ENCODE measurements around the gene EEA1.
"Not testable (repeated sequence)": the region's sequence is repeated elsewhere in the genome, so short reads cannot be mapped to it uniquely, and the experiment has no call there.

EEA1 gene

GRCh38 chr12:92968176-92968813 lies 39.2 kb upstream of the EEA1 start:
- in situ Hi-C loops (cut with MboI; ENCODE audit: low pct_unique_long_range_greater_than_20kb, low sequenced_read_pairs, unreplicated experiment), result no loop called here
- no peak for DNase-seq (ENCODE audit: low spot score)
- TF ChIP-seq, protein P1, sequence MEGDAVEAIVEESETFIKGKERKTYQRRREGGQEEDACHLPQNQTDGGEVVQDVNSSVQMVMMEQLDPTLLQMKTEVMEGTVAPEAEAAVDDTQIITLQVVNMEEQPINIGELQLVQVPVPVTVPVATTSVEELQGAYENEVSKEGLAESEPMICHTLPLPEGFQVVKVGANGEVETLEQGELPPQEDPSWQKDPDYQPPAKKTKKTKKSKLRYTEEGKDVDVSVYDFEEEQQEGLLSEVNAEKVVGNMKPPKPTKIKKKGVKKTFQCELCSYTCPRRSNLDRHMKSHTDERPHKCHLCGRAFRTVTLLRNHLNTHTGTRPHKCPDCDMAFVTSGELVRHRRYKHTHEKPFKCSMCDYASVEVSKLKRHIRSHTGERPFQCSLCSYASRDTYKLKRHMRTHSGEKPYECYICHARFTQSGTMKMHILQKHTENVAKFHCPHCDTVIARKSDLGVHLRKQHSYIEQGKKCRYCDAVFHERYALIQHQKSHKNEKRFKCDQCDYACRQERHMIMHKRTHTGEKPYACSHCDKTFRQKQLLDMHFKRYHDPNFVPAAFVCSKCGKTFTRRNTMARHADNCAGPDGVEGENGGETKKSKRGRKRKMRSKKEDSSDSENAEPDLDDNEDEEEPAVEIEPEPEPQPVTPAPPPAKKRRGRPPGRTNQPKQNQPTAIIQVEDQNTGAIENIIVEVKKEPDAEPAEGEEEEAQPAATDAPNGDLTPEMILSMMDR (IDR thresholded peaks at IDR 0.05; ENCODE audit: extremely low read depth, insufficient read depth, missing control alignments), result no peak

GRCh38 chr12:92964378-92964777 lies 35.3 kb upstream of the EEA1 start:
- in situ Hi-C loops (cut with MboI; ENCODE audit: low pct_unique_long_range_greater_than_20kb, low sequenced_read_pairs, unreplicated experiment); DNase-seq (ENCODE audit: low spot score): not testable (repeated sequence)

DNA sequence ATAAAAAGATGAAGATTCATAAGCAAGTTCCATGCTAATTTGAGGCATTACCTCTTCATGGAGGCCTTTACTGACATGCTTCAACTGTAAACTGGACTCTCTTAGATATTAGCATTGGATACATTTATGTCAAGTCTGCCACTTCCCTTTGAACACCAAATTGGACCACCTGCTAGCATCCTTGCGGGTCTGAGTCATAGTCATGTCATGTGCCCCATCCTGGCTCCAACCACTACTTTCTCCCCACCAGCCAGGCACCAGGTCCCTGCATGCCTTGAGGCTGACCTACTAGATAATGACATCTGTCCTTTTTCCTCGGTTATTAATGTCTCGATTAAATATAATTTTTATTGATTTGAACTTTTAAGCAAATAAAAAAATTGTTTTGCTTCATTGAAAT lies 32.9 kb upstream of the EEA1 start:
- TF ChIP-seq, protein P1 (IDR thresholded peaks at IDR 0.05; ENCODE audit: extremely low read depth, insufficient read depth, missing control alignments), result no peak
- no peak for DNase-seq (ENCODE audit: low spot score)
- in situ Hi-C loops (cut with MboI; ENCODE audit: low pct_unique_long_range_greater_than_20kb, low sequenced_read_pairs, unreplicated experiment), result no loop called here

DNA sequence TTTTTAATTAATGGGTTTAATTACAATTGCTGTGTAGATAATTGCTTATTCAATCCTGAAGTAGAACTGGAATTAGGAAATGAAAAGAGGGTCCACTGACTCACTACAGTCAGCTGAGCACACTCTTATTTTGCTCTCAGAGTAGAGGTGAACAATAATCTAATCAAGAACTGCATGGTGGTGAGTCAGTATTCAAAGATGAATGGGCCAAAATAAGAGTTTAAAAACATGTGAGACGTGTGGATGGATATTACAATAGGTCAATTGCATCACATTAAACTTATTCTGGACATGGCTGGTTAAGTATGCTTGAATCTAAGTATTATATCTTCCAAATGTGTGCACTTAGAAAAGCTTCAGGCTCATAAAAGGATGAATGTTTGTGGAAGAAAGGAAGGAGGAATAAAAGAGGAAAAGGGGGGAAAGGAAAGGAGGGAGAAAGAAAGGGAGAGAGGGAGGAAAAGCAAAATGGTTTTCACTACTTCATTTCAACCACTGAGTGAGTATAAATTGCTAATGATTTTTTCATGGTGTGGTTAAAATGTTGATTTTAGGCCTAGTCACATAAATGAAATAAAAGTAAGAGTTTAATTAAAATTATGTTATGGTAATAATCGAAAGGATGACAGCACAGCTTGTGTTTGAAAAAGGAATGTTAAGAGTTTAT lies 27.0 kb upstream of the EEA1 start:
- DNase-seq (ENCODE audit: low spot score), result no peak
- in situ Hi-C loops (cut with MboI; ENCODE audit: low pct_unique_long_range_greater_than_20kb, low sequenced_read_pairs, unreplicated experiment), result no loop called here

GRCh38 chr12:92953747-92954146 lies 24.7 kb upstream of the EEA1 start:
- no peak for DNase-seq (ENCODE audit: low spot score)
- in situ Hi-C loops (cut with MboI; ENCODE audit: low pct_unique_long_range_greater_than_20kb, low sequenced_read_pairs, unreplicated experiment), result no loop called here
- TF ChIP-seq, protein P1 (IDR thresholded peaks at IDR 0.05; ENCODE audit: extremely low read depth, insufficient read depth, missing control alignments), result no peak

More for the DNA sequence above, 27.0 kb upstream of the EEA1 start:
- TF ChIP-seq, protein P1 (IDR thresholded peaks at IDR 0.05; ENCODE audit: extremely low read depth, insufficient read depth, missing control alignments), result no peak

DNA sequence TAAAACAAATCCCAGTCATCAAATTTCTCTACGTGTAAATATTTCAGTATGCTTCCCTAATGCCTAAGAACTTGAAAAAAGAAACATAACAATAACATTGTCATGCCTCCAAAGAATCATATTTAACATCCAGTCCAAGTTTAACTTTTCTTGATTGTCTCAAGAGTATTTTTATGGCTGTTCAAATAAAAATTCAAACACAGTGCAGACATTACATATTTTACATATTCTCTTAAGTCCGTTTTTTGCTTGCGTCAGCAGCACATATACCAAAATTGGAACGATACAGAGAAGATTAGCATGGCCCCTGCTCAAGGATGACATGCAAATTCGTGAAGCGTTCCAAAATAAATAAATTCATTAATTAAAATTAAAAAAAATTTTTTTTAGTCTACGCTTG lies 23.3 kb upstream of the EEA1 start:
- TF ChIP-seq, protein P1 (IDR thresholded peaks at IDR 0.05; ENCODE audit: extremely low read depth, insufficient read depth, missing control alignments), result no peak
- in situ Hi-C loops (cut with MboI; ENCODE audit: low pct_unique_long_range_greater_than_20kb, low sequenced_read_pairs, unreplicated experiment), result no loop called here
- DNase-seq (ENCODE audit: low spot score), result no peak

- DNase-seq (ENCODE audit: low spot score), result no peak
- TF ChIP-seq, protein P1 (IDR thresholded peaks at IDR 0.05; ENCODE audit: extremely low read depth, insufficient read depth, missing control alignments), result no peak
- in situ Hi-C loops (cut with MboI; ENCODE audit: low pct_unique_long_range_greater_than_20kb, low sequenced_read_pairs, unreplicated experiment), result no loop called here
Measured at GRCh38 chr12:92951006-92951405, 21.9 kb upstream of the EEA1 start.
